ENCODE results near the gene ABHD5.
A peak's percentile ranks its signal among the peaks of the same experiment; 100 is the strongest.

ABHD5 gene

DNA sequence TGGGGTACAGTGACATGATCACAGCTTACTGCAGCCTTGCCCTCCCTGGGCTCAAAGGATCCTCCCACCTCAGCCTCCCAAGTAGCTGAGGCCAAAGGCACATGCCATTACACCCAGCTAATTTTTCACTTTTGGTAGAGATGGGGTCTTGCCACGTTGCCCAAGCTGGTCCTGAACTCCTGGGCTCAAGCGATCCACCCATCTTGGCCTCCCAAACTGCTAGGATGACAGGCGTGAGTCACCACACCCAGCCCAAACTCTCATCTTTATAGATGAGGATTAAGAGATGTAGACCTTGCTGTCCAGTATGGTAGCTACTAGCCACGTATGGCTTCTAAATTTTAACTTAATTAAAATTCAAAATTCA lies 4.4 kb upstream of the ABHD5 start:
- DNase-seq: no peak

DNA sequence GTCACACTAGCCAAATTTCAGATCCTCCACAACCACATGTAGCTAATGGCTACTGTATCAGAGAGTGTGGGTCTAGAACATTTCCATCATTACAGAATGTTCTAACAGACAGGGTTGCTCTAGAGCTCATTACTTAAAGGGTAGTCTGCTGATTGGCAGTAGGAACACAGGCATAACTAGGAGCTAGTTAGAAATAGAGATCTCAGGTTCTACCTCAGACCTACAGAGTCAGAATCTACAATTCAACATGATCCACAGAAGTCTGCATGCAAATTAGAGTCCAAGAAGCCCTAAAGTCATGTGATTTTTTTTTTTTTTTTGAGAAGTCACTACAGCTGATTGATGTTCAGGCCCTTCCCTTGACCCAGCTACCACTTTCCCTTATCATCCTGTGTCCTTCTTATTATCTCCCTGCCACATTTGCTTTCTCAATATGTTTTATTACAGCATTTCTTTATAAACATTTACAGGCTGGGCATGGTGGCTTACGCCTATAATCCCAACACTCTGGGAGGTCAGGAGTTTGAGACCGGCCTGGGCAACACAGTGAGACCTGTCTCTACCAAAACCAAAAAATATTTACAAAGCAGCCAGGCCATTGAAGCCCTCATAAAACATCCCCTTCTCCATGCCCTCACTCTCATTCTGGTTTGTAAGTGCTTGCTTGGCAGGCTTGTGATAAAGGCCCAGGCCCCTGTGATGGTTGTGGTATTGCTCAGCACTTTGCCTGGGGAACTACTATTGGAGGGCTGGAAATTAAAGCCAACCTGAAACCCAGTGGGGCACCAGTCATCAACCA lies 3.8 kb upstream of the ABHD5 start:
- DNase-seq: no peak

DNA sequence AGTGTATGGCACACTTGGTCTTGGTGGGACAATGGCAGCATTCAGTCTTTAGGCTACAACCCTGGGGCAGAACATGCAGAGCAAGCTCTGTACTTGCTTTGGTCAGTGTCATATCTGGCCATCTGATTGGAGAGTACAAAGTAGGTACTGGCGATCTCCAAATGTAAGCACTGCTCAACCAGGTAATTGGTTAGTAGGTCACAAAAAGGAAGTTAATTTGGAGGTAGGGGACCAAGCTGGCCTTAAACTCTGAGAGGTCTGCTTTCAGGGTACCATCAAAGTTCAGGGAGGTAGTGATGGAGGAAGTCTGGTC lies 3.3 kb upstream of the ABHD5 start:
- no peak for DNase-seq

DNA sequence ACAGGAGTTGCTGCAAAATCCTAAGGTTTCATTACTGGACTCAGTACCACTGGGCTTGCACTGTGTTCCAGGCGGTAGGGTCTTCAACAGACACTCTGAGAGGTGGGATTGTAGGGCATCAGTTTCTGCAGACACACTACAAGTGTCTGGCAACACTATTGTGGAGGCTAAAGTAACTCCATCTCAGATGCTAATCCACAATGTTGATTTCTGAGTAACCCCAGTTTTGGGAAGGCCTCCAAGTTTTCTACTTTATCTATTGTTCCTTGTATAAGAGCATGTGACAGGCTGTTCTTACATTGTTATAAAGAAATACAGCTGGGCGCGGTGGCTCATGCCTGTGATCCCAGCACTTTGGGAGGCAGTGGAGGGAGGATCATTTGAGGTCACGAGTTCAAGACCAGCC lies 2.5 kb upstream of the ABHD5 start:
- DNase-seq: no peak

DNA sequence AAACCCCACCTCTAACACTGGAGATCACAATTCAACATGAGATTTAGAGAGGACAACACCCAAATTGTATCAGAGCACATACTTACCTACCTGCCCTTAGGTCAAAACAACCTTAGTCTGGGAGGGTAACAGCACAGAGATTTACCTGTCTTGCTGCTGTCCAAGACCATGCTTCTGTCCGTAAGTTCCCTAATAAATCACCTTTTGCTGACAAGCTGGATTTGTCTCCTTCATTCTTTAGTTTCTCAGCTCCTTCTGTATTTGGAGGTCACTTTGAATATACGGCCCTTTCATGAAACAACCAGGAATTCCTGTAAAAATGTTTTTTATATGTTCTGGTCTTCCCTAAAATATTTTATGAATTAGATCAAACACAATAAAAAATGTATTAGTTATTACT lies 1.6 kb upstream of the ABHD5 start:
- DNase-seq: no peak

DNA sequence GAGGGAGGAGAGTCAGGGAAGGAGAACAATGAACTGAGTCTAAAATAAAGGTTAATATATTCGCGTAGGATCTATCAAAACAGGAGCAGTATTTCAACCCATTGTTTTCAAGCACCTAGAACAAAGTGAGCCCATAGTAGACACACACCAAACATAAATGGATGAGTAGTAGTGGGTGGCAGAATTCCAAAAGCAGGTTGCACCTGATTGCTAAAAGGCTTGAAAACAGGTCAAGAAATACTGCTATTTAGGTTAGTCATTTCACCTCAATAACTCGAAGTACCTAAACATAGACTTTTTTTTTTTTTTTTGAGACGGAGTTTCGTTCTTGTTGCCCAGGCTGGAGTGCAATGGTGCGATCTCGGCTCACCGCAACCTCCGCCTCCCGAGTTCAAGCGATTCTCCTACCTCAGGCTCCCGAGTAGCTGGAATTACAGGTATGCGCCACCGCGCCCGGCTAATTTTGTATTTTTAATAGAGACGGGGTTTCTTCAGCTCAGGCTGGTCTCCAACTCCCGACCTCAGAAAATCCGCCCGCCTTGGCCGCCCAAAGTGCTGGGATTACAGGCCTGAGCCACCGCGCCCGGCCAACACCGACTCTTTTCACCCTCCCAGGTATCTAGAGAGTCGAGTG lies 855 bp upstream of the ABHD5 start:
- no peak for DNase-seq

DNA sequence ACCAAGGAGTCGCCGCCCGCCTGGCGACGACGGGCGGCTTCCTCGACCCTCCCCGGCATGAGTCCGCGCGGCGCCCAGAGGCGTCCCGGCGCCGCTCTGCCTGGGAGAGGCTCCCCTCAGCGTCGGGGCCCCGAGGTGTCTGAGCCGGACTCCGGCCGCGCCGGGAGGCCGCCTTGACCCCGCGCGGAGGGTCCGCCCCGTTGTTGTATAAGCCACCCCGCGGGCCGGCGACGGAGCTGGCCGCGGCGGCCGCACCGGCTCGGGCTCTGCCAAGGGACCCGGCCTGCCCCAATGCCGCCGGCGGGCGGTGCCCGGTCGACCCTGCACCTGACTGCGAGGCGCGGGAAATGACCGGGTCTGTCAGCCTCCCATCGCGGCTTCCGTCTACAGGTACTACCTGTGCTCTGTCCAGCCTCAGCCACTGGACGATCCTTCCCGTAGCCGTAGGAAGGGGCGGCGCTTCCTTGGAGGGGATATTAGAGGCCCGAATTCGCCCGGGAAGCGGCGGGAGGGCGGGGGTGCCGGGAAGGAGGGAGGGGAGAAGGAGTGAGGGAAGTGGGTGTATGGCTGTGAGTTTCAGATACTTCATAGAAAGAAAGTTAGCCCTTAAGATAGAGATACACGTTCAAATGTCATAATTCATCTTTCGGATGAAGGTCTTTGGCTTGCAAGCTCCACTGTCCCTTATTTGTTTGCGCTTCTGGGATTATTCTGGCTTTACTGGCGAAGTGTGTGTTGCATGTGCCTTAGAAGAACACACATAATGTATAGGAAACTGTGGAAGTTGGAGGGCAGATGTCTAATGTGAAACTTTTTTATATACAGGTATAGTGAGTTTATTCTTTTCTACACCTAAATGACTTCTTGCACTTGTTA lies 620 bp downstream of the ABHD5 start:
- DNase-seq: peak; percentile 76

DNA sequence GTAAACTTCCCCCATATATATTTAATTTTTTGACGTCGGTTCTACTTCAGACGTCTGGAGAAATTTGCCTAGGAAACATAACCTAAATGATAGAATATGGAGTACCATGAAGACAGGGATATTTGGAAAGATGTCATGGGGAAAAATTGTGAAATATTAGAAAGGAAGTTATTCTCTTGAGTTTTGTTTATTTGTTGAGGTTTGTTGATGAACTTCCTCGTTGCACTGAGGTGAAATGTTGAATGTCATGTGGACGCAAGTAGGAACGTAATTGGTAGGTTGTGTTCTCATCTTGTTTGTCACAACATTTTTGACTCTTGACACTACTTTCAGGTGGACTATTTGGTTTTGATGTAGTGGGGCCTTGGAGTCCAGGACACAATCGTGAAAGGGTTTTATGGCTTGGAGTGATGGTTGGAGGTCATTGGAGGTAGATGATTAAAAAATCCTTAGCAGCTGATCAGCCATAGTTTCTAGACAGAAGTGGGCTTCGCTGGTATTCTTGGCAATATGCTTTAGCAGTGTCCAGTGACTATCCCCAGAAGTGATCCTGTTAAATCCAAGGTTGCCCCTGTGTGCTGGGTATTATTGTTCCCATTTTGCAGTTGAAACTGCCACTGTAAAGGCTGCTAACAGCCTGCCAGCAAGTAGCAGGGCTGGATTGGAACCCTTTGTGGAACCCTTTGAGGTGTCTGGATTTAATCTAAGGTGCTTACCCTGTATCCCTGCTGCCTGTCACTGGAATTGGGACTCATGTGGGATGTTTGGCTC lies 1.5 kb downstream of the ABHD5 start:
- no peak for DNase-seq

DNA sequence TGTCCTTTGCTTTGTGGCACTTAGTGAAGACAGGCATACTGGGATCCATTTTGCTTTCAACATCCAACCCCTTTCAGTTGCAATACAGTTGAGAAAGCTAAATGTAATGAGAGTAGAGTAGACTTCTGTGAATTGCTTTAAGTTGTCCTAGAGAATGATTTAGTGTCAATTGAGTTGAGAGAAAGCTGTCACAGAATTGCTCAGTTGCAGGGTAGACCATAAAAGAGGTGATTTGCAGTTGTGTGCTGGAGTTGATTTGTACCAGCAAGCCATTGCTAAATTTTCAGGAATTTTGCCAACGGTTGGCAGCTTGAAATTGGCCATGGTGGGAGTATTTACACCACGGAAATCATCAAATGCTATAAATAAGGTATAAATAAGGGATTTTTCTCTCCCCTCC lies 2.2 kb downstream of the ABHD5 start:
- no peak for DNase-seq

DNA sequence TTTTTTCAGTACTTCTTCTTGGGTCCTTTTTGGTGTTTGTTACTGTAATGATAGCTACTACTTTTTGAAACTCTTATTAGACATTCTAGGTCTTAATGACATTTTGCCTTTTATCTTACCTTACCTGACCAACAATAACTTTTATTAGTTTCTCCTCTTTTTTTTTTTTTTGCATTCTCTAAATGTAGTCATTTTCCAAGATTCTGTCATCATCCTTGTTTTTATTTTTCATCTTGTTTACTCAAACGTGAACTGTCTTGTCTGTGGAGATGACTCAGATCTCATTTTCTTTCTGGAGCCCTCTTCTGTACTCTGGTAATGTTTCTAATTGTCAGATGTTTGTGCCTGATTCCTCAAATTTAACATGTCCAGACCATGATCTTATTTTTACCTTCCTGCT lies 2.9 kb downstream of the ABHD5 start:
- no peak for DNase-seq

DNA sequence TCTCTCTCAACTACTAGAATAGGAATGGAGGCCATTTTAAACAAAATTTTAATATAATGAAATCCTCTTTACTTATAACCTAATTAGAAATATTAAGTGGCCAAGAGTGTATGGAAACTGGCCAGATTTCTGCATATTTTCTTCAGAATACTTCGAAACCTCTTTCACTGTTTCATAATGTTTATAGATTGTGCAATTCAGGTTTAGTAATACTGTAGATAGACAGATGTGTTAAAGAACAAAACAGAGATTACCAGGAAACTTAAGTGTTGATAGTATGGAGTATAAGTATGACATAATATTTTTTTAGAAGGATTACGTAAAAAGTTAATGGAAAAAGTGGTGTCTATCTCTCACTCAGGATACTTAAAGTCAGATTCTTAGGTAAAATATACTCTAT lies 4.7 kb downstream of the ABHD5 start:
- DNase-seq: no peak

DNA sequence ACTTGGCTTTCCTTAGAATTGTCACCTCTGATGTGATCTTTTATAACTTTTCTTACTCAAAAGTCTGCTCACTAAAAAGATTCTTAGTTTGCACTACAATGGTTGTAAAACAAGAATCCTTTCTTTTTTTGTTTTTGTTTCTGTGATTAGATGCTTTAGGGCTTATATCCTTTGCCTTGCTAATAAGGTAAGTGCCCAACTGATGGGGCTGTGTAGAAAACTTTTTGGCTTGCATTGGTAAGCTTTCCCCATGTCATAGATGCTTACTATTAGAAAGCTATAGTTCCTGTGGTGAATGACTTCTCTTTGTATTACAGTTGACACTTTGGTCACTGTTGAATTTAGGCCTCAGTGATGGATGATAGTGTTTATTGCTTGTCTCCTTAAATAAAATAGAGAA lies 5.1 kb downstream of the ABHD5 start:
- no peak for DNase-seq

DNA sequence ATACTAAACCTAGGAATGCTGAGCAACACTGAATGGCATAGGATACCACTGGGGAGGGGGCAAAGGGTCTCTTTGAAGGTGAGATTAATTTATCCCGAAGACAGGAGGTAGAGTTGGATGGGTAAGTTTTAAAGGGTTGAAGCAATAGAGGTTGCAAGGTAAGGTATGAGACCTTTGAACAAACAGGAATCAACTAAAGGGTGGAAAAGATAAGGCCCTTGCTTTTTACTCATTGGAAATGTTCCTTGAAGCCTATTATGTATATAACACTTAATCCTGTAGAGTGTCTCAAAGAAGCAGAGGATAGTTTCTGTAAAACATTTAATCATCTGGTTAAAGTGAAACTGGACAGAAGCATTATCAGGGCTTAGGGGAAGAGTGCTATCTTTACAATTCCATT lies 5.7 kb downstream of the ABHD5 start:
- no peak for DNase-seq

DNA sequence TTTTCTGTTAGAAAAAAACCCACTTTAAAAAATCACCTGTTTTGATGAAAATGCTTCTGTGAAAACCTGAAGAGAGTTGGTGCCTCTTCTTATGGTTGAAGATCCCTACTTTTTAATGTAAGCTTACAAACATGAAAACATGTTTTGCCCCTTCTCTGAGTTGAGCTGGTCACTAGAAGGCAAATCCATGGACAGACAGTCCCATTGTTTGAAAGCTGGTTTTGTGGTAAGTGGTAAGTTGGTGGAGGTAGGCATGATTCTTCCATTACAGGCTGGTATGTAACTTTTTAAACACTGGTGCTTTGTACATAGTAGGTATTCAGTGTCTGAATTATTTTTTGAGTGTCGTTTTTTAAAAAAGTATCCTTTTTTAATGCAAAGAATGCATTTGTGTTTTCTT lies 6.1 kb downstream of the ABHD5 start:
- no peak for DNase-seq

DNA sequence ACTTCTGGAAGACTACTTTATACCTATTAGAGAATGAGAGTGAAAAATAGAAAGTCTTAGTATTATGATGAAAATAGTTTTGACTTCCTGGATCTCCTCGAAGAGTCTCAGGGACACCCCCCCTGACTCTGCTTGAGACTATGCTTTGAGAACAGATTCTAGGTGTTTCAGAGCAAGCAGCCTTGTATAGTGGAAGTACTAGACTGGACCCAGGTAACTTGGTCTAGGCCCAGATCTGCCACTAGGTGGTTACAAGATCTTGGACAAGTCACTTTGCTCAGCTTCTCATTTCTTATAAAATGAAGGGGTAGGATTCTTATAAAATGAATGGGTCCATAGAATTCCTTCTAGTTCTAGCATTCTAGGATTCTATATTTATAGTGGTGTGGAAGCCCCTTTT lies 9.1 kb downstream of the ABHD5 start:
- DNase-seq: no peak

DNA sequence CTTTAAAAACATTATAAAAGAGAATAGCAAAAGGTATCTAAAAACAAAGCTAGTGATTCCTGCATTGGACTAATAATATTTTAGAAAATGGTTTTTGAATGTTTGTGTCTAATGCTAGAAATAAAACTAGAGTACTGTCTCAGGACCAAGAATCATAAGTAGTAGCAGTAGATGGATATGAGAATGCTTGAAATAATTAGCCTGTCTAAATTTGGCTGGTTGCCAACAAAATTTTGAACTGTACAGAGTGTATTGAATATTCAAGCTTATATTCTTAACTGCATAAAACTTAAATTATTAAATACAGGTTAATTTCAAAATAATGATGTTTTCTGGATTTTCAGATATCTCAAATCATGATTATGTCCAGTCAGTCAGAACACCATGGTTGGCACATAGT lies 14.0 kb downstream of the ABHD5 start:
- DNase-seq: no peak

DNA sequence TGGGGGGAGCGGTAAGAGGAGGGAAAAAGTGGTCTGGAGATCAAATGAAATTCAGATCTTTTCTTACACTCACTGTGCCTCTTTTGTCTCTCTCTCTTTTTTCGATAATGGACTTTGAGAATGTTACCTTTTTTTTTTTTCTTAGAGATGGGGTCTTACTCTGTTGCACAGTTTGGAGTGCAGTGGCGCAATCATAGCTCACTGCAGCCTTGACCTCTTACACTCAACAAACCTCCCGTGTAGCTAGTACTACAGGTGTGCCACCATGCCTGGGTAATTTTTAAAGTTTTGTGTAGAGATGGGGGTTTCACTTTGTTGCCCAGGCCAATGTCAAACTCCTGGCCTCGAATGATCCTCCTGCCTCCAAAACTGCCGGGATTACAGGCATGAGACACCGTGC lies 15.6 kb downstream of the ABHD5 start:
- DNase-seq: no peak

DNA sequence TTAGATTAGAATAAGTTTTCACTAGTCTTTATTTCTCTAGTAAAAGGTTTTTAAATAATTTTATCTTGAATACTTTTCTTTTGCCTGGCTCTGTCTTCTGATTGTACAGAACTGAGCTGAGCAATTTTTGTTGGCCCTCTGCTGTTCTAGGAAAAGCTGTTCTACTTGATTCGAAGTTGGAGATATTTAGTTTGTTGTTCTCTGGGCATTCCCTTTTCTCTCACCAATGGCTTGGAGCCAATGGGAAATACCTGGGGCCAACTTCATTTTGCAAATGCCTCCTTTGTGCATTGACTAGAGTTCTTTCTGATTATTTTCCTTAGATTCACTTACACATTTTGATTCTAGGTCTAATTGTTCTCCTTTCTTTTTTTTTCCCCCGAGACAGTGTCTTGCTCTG lies 16.5 kb downstream of the ABHD5 start:
- no peak for DNase-seq

DNA sequence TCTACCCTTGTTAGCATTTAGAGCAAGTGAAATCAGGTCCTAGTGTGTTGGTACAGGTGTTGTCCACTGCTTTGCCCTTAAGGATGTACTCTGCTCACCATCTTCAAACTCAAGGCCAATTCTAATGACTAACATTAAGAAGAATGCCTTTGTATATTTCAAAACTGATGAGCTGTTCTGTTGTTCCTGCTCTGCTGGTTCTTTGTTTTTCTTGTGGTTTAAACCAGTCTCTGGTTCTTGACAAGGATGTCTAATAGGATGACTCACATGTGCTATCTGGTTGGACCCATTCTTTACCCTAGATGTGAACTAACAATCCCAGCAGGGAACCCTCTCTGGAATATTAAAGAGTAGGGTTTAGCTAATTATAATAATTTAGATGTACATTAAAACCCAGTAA lies 17.3 kb downstream of the ABHD5 start:
- no peak for DNase-seq

DNA sequence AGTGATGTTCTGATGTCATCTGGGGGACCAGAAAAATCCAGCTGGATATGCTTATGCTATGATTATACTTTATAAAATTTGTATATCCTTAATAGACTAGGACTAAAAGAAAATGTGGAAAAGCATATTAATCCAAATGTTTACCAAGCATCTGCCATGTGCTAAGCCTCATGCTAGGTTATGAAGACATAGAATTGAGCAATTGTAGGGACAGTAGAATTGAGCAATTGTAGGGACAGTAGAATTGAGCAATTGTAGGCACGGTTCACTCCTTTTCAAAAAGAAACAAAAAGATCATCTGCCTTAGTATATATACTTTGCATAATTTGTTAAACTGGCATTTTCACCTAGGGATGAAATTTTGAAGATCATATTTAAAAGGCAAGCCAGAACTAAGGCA lies 18.3 kb downstream of the ABHD5 start:
- no peak for DNase-seq

DNA sequence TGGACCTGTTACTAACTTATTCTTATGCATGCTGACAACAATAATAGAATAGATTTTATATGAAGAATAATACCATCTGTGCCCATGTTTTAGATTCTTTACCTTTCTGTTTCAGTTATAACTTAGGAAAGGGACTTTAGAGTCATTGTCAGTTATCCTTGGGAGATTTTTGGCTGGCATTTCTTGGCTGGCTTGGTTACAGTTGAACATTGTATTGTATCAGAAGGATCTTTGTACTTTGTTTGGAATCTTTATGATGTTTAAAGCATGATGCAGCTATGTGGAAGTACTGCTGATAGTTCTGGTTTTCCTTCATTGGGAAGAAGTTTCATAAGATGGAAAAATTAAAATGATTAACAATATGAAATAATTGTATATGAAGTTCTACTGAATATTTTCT lies 19.9 kb downstream of the ABHD5 start:
- no peak for DNase-seq

DNA sequence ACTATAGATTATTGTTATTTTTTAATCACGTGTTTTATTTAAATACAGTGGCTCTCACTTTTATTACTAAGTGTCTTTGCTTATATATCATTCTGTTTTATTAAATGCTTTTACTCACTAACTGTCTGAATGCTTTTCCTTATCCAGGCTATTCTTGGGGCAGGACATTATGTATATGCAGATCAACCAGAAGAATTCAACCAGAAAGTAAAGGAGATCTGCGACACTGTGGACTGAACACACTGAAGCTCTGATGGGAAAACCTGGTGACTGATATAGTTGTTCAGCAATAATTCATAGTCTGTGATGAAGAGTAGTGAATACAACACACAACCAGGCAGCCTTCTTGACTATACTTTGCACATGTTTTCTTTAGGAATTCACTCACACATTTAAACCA lies 27.6 kb downstream of the ABHD5 start:
- DNase-seq: no peak

DNA sequence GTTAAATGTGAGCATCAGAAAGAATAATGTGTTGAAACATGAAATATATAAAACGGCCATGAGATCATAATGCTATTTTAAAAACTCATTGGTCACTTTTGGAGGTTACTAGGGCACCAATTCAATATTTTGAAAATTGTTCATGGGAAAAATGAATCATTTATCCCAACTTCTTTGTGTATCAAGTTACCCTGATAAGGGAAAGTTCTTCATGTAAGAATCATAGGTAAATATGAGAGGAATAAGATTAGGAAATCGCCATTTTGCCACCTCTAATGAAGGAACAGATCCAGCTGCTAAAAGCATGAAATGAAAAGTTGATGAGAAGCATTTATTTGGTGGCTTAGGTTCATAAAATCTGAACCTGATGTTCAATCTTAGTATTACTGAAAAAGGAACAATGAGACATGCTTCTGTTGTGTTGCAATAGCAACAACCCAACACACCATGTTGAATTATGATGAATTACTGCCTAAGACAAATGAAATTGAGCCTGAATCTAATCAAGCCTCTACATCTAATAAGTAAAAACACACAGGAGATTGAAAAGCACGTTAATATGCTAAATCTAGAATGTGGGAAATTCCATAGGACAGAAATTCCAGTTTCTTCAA lies 32.5 kb downstream of the ABHD5 start:
- DNase-seq: no peak

Data from activated CD8-positive, alpha-beta memory T cell treated with anti-CD3 and anti-CD28 coated beads, Interleukin-2, amount 50 U/mL, for 48 hours (primary cell).